HG03378 (cell line): ENCODE measurements around the gene CCDC93.

Source experiments
- ATAC-seq: cut with Tn5 transposase; IDR thresholded peaks from one replicate; pipeline ENCODE4 v1.9.1; 2021; ENCODE audit warnings: mild to moderate bottlenecking, moderate library complexity; ENCODE audit not compliant: unreplicated experiment

The CCDC93 gene

DNA sequence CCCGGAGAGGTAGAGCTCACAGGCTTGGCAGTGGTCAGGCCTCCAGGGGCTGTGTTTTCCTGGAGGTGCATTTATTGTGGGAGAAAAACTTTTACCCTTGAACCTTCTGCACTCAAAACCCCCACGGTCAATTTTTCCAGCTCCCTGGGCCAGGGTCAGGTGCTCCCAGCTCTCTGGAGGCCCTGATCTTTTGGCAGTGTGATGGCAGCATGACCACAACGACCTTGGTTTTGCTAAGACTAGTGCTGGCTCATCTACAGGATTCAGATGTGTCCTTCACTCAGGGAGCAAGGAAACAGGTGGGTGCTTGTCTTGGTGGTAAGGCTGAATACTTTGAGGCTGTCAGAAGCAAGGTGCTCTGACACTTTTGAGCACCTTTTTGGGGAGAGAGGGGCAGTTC lies 92.3 kb downstream of the CCDC93 start:
- no peak for ATAC-seq

- ATAC-seq, result no peak
Measured at GRCh38 chr2:117918608-117919007, 95.3 kb downstream of the CCDC93 start.

DNA sequence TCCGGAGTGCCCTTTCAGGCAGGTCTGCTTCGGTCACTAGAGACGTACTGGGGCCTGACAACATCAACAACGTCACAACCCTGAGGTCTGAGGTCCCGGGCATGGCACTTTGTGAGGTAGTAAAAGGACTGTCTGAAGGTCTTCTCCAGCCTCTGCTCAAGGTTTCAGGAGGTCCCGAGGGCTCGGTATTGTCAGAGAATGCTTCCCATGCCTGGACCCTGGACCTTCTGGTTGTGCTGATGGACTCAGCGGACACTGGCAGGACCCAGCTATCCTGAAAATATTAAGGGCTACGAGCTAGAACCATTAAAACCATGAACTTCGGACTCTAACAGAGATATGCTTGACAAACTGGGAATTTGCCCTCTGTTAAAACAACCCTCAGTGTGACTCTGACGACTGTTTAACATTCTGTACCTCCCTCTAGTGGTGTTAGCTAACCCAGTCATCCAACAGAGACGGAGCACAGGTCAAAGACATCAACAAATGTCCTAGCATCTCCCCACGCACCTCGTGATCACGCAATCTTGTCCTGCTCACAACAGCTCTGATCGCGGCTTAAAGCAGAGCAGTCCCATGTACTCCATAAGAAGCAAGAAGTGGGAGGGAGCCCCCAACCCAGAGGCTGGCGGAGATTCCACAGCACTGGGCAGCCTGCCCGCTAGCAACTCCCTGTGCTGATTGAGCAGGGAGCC lies 96.5 kb downstream of the CCDC93 start:
- ATAC-seq, result no peak

- ATAC-seq, result no peak
Measured at GRCh38 chr2:117902933-117903332, 110.9 kb downstream of the CCDC93 start.

GRCh38 chr2:117888897-117889296 lies 125.0 kb downstream of the CCDC93 start:
- ATAC-seq, result no peak

DNA sequence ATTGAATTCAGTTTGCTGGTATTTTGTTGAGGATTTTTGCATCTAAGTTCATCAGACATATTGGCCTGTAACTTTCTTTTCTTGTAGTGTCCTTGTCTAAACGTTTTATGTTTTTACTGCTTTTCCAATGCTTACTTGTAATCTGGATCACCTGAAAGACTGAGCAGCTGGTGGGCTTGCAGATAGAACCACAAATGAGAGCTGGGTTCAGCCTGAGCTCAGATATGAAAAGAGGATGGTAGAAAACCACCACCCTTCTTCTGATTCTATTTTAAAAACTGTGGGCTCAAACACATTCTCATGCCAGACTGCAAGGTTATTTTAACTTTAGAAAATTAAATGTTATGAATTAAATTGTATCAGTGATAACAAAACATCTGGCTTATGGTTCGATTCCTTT lies 128.6 kb downstream of the CCDC93 start:
- no peak for ATAC-seq

GRCh38 chr2:117879003-117879402 lies 134.9 kb downstream of the CCDC93 start:
- no peak for ATAC-seq

DNA sequence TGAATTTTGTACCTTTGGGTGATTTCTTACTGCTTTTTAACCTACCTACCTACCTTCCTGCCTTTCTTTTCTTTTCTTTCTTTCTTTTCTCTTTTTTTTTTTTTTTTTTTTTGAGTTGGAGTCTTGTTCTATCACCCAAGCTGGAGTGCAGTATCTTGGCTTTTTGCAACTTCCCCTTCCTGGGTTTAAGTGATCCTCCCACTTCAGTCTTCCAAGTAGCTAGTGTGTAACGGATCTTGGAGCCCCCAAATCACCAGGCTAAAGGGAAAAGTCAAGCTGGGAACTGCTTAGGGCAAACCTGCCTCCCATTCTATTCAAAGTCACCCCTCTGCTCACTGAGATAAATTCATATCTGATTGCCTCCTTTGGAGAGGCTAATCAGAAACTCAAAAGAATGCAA lies 138.1 kb downstream of the CCDC93 start:
- ATAC-seq, result no peak
